ENCODE measurements around the gene CDSN.

DNA sequence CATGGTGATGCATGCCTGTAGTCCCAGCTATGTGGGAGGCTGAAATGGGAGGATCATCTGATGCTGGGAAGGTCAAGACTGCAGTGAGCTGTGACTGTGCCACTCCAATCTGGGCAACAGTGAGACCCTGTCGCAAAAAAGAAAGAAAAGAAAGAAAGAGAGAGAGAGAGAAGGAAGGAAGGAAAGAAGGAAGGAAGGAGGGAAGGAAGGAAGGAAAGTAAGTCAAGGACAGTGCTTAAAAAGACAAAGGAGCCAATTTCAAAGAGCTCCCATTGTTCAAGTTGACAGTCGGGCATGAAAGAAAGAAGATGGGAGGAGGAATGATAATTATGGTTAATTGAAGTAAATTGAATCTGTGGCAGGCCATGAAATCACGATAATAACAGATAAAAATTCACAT is 24.0 kb downstream of the CDSN start:
- TF ChIP-seq, protein P1, sequence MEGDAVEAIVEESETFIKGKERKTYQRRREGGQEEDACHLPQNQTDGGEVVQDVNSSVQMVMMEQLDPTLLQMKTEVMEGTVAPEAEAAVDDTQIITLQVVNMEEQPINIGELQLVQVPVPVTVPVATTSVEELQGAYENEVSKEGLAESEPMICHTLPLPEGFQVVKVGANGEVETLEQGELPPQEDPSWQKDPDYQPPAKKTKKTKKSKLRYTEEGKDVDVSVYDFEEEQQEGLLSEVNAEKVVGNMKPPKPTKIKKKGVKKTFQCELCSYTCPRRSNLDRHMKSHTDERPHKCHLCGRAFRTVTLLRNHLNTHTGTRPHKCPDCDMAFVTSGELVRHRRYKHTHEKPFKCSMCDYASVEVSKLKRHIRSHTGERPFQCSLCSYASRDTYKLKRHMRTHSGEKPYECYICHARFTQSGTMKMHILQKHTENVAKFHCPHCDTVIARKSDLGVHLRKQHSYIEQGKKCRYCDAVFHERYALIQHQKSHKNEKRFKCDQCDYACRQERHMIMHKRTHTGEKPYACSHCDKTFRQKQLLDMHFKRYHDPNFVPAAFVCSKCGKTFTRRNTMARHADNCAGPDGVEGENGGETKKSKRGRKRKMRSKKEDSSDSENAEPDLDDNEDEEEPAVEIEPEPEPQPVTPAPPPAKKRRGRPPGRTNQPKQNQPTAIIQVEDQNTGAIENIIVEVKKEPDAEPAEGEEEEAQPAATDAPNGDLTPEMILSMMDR (IDR thresholded peaks at IDR 0.05) = no peak
- TF ChIP-seq POLR2A (IDR thresholded peaks at IDR 0.05) = no peak

Data from thyroid gland (tissue), 4 donors.